Heart right ventricle (tissue), 16 donors: ENCODE measurements around the gene PRPF19. TPM values are rescaled to one million over a fixed set of nuclear protein-coding genes. Genes with fewer than 3 reads are reported as not detected.

Source experiments
- ATAC-seq, 8 donors: fragments of 200-7000 bp; cut with Tn5 transposase; one replicate each; pipeline ENCODE4 v1.9.1; 2020; ENCODE audit warnings: mild to moderate bottlenecking in 8 of 8, moderate library complexity in 8 of 8, moderate number of reproducible peaks in 1 of 8
- DNase-seq, 2 donors: peaks; one replicate each; pipeline ENCODE4 v3.0.0-alpha.2; 2020
- H3K27ac ChIP-seq, 10 donors: fragments of 200-600 bp; sonication (generic) in 2 of 10; one replicate each; pipeline versions ENCODE4 v1.5.0 to v1.8.0; 2020 to 2022; ENCODE audit warnings: mild to moderate bottlenecking in 3 of 10
- H3K27me3 ChIP-seq, 7 donors: fragments of 200-600 bp; one replicate each; pipeline ENCODE4 v1.8.0; 2021 to 2022; ENCODE audit warnings: mild to moderate bottlenecking in 2 of 7
- H3K36me3 ChIP-seq, 9 donors: fragments of 200-600 bp; sonication (generic) in 1 of 9; one replicate each; pipeline versions ENCODE4 v1.5.0 to v1.8.0; 2020 to 2022; ENCODE audit warnings: mild to moderate bottlenecking in 2 of 9
- H3K4me1 ChIP-seq, 9 donors: fragments of 200-600 bp; sonication (generic) in 1 of 9; one replicate each; pipeline versions ENCODE4 v1.5.0 to v1.8.0; 2020 to 2022; ENCODE audit warnings: mild to moderate bottlenecking in 4 of 9
- H3K4me3 ChIP-seq, 10 donors: fragments of 200-600 bp; sonication (generic) in 2 of 10; one replicate each; pipeline versions ENCODE4 v1.5.0 to v1.8.0; 2020 to 2022; ENCODE audit warnings: mild to moderate bottlenecking in 7 of 10, moderate library complexity in 2 of 10
- H3K9me3 ChIP-seq, 11 donors: fragments of 200-600 bp in 10 of 11; sonication (generic) in 2 of 11; one replicate each; pipeline versions ENCODE4 v1.5.0 to v1.8.0; 2013 to 2022; ENCODE audit warnings: mild to moderate bottlenecking in 2 of 11, control low read depth in 1 of 11, moderate library complexity in 1 of 11
- WGBS, 2 donors: extraction: QIAGEN DNeasy Blood & Tissue Kit; methylation state at CpG; one replicate each; pipeline ENCODE4 v1.1.7; 2013; ENCODE audit warnings: inconsistent platforms in 1 of 2; 5-methylcytosine and 5-hydroxymethylcytosine counted together
- intact Hi-C, 10 donors: fragments of 100-400 bp; cut with DNase I; formaldehyde crosslinking; loops; one replicate each; pipeline versions ENCODE4 v1.11.1 to v1.14.2; 2022
- polyA plus RNA-seq, 2 donors: library from polyadenylated mRNA; stranded (reverse); fragments of 200-250 nt; gene quantifications; one replicate each; pipeline ENCODE4 v1.2.3, GENCODE V29; 2013
- total RNA-seq, 10 donors: library from RNA; stranded (reverse); fragmentation: NEBNext Ultra II Directional in 3 of 10; extraction: Animal tissue kit (Norgen Biotek cat#: 25700) in 3 of 10; gene quantifications; one replicate each; pipeline versions ENCODE4 v1.2.1 to v1.2.4, GENCODE V29; 2021 to 2023
- TF ChIP-seq, protein P1 (sequence below), 9 donors: fragments of 200-600 bp; sonication (generic) in 2 of 9; IDR thresholded peaks; one replicate each; pipeline versions ENCODE4 v1.5.0 to v1.8.0; 2021 to 2022; ENCODE audit warnings: antibody characterized with exemption in 9 of 9, mild to moderate bottlenecking in 5 of 9, moderate library complexity in 1 of 9
- donor health status: Arrhythmogenic right ventricular cardiomyopathy.
- donor health status: ischemic (EF 13 %, LVEDD 7.1; RV severe dilation, severe dysfunction).
- donor health status: healthy with polysubstance abuse.
- donor health status: DM: no; HTN: yes; CAD: no.
- donor health status: DM: no; HTN: no; CAD: no.
- donor health status: ischemic (EF 25% LVEDD 6.9; RV normal size, moderate dysfunction).
- donor health status: ischemic (EF 25% LVEDD 5.7; RV mildly dilated, moderate dysfunction).
- donor health status: healthy.
- donor health status: DM: yes; HTN: yes; CAD: no.
- donor health status: Ischemic cardiomyopathy.
- donor health status: ischemic (EF 35%, LVEDD 5.7; RV mildly dilated, moderate dysfunction).
- donor health status: nonischemic (EF 11% LVEDD 7.7; RV severe dilation, severe dysfunction).
- donor health status: DM: yes; HTN: yes; CAD: no.
- donor health status: PGD.
- donor health status: ischemic (EF 29% LVEDD 5.4; RV normal size, mild dysfunction).
- donor health status: nonischemic (EF 23%, LVEDD 6.1; RV moderate dilation, normal function).

Gene PRPF19
- total and polyA plus RNA-seq, 12 donors: 32.0 to 53.0 (median 40.1) TPM

DNA sequence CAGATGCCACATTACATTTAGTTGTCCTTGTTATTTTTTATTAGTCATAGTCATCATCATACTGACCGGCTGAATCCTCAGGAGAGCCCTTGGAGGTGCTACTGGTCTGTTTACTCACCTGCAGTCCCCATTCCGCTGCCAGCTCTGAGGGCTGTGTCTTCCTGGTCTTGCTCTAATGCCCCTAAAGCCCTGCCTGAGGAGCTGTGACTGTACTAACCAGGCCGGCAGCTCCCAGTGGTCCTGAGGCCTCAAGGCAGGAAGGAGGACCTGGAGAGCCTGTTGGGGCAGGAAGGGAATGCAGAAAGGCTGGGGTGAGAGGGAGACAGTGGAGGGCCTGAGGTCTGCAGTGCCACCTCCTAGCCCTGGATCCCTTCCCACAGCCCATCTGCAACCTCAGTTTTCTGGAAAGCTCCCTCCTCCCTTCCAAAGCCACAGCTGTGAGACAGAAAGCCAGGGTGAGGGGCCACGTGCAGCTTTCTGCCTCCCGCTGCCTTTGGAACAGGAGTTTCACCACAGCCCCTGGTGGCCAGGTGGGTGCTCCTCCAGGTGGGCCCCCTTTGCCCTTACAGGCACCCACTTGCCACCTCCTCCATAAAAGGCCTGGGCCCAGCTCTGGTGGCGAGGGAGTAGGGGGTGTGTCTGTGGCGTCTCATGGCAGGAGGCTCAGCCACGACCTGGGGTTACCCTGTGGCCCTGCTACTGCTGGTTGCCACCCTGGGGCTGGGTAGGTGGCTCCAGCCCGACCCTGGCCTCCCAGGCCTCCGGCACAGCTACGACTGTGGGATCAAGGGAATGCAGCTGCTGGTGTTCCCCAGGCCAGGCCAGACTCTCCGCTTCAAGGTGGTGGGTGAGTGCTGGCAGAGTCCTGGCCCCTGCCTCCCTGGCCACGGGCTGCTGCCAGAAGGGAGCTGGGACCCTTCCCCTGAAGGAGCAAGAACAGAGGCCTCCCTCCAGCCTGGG, 39.2 kb downstream of the PRPF19 start, which contains the start of gene ZP1:
Gene ZP1, plus strand, starts transcription at position 632 of the 960 bp plus-strand sequence. Its CDS starts 20 bp downstream, at position 652.
- no peak for DNase-seq
- peaks cover 3 to 35% (median 21%) of the 10 kb centered on the region in 9 donors for H3K4me1 ChIP-seq
- no peaks in the 10 kb centered on the region for H3K36me3 ChIP-seq
- no peaks in the 10 kb centered on the region for H3K27me3 ChIP-seq
- ATAC-seq: no peak
- 71 to 74% methylated on average over 13 of the region's 13 CpGs for whole genome bisulfite sequencing, 2 donors
- H3K4me3 ChIP-seq: no peak within 1 kb of the TSS
- TF ChIP-seq, protein P1, sequence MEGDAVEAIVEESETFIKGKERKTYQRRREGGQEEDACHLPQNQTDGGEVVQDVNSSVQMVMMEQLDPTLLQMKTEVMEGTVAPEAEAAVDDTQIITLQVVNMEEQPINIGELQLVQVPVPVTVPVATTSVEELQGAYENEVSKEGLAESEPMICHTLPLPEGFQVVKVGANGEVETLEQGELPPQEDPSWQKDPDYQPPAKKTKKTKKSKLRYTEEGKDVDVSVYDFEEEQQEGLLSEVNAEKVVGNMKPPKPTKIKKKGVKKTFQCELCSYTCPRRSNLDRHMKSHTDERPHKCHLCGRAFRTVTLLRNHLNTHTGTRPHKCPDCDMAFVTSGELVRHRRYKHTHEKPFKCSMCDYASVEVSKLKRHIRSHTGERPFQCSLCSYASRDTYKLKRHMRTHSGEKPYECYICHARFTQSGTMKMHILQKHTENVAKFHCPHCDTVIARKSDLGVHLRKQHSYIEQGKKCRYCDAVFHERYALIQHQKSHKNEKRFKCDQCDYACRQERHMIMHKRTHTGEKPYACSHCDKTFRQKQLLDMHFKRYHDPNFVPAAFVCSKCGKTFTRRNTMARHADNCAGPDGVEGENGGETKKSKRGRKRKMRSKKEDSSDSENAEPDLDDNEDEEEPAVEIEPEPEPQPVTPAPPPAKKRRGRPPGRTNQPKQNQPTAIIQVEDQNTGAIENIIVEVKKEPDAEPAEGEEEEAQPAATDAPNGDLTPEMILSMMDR (IDR thresholded peaks at IDR 0.05): no peak
- H3K27ac ChIP-seq: peak within 1 kb of the TSS in 1 of 10 donors; percentile 21
- intact Hi-C loops: no loop called here
- H3K9me3 ChIP-seq: no peaks in the 10 kb centered on the region

DNA sequence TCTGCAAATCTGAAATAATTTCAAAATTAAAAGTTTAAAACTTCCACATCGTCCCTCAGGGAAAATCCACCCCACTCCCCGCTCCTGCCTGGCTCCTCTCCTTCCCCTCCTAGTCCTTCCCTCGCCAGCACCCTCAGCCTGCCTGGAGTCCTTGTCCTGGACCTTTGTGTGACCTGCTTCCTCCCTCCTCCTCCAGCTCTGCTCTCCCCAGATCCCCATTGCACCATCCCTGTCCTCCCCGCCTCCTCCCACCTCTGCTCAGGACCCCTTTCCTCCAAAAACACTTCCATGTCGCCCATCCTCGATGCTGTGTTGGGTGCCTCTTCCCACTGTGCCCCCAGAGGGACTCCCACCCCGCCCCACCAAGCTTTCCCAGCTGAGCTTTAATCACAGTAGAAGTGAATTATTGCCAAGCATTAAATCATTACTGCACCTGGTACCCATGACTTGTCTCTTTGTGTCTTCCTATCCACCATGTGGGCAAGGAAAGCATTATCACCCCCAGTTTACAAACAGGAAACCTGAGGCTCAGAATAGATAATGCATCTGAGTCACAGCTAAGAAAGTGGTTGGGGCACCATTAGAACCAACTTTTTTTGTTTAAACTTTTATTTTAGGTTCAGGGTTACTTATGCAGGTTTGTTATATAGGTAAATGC, 41.4 kb downstream of the PRPF19 start:
- Histone ChIP-seq H3K4me3 (no peak overlapping the region), H3K9me3 (no peaks in the 10 kb centered on the region), H3K36me3 (no peaks in the 10 kb centered on the region), H3K27ac (no peak overlapping the region), H3K4me1 (peaks cover 0 to 13% (median 3%) of the 10 kb centered on the region in 9 donors), H3K27me3 (no peaks in the 10 kb centered on the region)
- no peak for ATAC-seq
- no peak for DNase-seq
- intact Hi-C loops: no loop called here
- 76 to 77% methylated on average over 7 of the region's 7 CpGs for WGBS, 2 donors
- TF ChIP-seq, protein P1 (IDR thresholded peaks at IDR 0.05): no peak

DNA sequence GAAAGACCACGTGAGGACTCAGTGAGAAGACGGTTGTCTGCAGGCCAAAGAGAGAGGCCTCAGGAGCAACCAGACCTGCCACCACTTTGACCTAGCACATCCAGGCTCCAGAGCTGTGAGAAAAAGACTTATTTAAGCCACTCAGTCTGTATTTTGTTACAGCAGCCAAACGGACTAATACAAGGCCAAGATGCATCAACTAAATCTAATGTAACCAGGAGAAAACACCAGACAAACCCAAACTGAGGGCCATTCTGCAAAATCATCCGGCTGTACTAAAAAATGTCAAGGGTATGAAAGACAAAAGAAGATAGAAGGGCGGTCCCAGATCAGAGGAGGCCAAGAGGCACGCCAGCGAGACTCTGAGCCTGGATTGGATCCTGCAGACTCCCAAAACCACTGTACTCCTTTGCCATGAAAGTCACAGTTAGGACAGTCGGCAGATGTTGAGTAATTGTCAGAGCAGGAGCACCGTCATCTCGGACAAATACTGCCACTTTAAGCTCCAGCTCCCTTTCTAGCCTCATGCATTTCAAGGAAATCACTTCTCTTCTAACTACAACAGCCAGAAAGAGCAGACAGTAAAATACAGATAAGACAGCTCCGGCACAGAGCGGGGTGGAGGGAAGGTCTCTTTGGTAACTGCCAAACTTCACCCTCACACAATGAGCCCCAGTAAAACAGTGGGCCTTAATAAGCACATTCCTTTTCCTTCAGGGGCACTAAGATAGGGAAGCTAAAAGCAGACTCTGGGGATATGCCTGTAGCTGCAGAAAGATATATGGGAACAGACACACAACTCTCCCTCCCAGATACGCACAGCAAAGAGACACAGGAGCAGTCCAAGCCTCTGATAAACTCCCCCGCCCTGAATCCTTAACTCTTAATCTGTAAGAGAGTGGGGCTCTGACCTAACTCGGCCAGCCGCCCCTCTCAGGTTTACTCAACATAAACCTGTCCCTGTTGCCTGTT, 42.5 kb downstream of the PRPF19 start:
- 62% methylated on average over 16 of the region's 16 CpGs for WGBS, 2 donors
- H3K4me1 ChIP-seq: peaks cover 0 to 4% (median 0%) of the 10 kb centered on the region in 9 donors
- ATAC-seq (no peak), DNase-seq (no peak)
- H3K4me3 ChIP-seq: no peak overlapping the region
- H3K36me3 ChIP-seq: no peaks in the 10 kb centered on the region
- intact Hi-C loops: no loop called here
- H3K27ac ChIP-seq: no peak overlapping the region
- TF ChIP-seq, protein P1 (IDR thresholded peaks at IDR 0.05): no peak
- no peaks in the 10 kb centered on the region for H3K9me3 ChIP-seq
- no peaks in the 10 kb centered on the region for H3K27me3 ChIP-seq
